Right ventricle myocardium inferior (tissue), 1 donor: ENCODE measurements around the gene SPTBN4. TPM values are rescaled to one million over a fixed set of nuclear protein-coding genes. Genes with fewer than 3 reads are reported as not detected.

Experiments
- total RNA-seq: library from RNA; stranded (reverse); fragmentation: NEBNext Ultra II Directional; extraction: Animal tissue kit (Norgen Biotek cat#: 25700); gene quantifications from one replicate; pipeline ENCODE4 v1.2.1, GENCODE V29; 2021
- donor health status: DM: no; HTN: yes; CAD: no; lungs with severe emphysema.

SPTBN4 gene
- total RNA-seq, 1 donor from 2014 or later: 5.1 TPM

Other genes starting within 250 kb of the SPTBN4 start
- not detected for gene TTC9B, start 248.6 kb upstream of the SPTBN4 start, total RNA-seq
- gene CCNP, start 240.3 kb upstream of the SPTBN4 start, total RNA-seq: not detected
- 114 TPM for gene AKT2, start 181.7 kb upstream of the SPTBN4 start, total RNA-seq
- gene C19orf47, start 118.6 kb upstream of the SPTBN4 start, total RNA-seq: 222 TPM
- gene PLD3, start 118.3 kb upstream of the SPTBN4 start, total RNA-seq: 169 TPM
- gene HIPK4, start 76.8 kb upstream of the SPTBN4 start, total RNA-seq: not detected
- 3.5 TPM for gene PRX, start 53.6 kb upstream of the SPTBN4 start, total RNA-seq
- 12.0 TPM for gene SERTAD1, start 41.0 kb upstream of the SPTBN4 start, total RNA-seq
- 28.2 TPM for gene SERTAD3, start 22.7 kb upstream of the SPTBN4 start, total RNA-seq
- 127 TPM for gene BLVRB, start 1.3 kb upstream of the SPTBN4 start, total RNA-seq
- 20.6 TPM for gene SHKBP1, start 109.9 kb downstream of the SPTBN4 start, total RNA-seq
- 324 TPM for gene LTBP4, start 134.4 kb downstream of the SPTBN4 start, total RNA-seq
- 16.8 TPM for gene NUMBL, start 223.7 kb downstream of the SPTBN4 start, total RNA-seq
- gene COQ8B, start 249.9 kb downstream of the SPTBN4 start, total RNA-seq: 37.4 TPM